ENCODE results near the gene ECSIT.

Gene ECSIT

DNA sequence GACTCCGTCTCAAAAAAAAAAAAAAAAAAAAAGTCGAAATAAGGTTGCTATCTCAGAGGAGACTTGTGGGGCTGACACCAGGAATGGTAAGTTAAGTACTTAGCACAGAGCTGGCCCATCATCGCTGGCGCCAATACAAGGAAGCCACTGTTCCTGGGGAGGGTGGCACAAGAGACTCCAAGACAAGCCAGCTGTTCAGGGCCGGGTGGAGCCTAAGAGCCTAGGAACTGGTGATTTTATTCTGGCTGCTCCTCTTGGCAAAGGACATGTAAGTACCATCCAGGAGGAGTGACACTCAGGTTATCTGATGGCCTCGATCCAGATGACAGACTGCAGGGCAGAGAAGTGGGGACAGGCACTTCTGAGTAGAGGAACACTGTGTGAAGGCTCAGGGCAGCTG, 26.3 kb upstream of the ECSIT start:
- TF ChIP-seq, protein P1, sequence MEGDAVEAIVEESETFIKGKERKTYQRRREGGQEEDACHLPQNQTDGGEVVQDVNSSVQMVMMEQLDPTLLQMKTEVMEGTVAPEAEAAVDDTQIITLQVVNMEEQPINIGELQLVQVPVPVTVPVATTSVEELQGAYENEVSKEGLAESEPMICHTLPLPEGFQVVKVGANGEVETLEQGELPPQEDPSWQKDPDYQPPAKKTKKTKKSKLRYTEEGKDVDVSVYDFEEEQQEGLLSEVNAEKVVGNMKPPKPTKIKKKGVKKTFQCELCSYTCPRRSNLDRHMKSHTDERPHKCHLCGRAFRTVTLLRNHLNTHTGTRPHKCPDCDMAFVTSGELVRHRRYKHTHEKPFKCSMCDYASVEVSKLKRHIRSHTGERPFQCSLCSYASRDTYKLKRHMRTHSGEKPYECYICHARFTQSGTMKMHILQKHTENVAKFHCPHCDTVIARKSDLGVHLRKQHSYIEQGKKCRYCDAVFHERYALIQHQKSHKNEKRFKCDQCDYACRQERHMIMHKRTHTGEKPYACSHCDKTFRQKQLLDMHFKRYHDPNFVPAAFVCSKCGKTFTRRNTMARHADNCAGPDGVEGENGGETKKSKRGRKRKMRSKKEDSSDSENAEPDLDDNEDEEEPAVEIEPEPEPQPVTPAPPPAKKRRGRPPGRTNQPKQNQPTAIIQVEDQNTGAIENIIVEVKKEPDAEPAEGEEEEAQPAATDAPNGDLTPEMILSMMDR (IDR thresholded peaks at IDR 0.05; ENCODE audit: low read depth, low read length), result no peak
- H3K4me3 ChIP-seq (ENCODE audit: low read depth, low read length), result no peak overlapping the region

GRCh38 chr19:11554160-11554559, 25.2 kb upstream of the ECSIT start:
- TF ChIP-seq, protein P1 (IDR thresholded peaks at IDR 0.05; ENCODE audit: low read depth, low read length), result no peak
- no peak overlapping the region for H3K4me3 ChIP-seq (ENCODE audit: low read depth, low read length)

DNA sequence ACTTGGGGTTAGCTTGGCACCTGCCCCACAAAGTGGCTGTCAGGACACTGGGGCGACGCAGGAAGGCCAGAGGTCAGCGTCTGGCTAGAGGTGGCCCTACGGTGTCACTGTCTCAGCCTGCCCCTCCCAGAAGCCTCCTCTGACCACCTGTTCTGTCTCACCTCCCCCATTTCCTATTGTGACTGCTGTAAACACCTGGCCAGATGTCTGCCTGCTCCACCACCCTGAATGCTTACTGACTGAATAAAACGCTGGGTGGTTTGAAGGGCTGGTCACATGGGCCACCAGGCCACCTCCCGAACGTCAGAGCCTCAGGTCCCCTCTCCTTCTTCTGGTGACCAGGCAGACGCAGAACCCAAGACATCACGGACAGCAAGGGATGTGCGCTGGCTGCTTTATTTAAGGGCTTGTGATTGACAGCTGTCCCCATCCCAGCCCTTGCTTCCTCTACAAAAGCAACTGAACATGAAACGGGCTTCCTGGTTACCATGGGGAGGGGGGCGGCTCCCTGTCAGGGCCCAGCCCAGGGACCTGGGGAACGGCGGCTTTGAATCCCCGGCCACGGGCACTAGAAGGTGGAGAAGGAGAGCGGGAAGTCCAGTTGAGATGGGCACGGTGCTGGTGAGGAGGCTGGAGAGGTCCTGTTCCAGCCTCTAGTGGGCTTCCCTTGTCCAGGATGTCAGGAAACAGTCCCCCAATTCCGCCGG, 23.9 kb upstream of the ECSIT start:
- no peak overlapping the region for H3K4me3 ChIP-seq (ENCODE audit: low read depth, low read length)
- TF ChIP-seq, protein P1 (IDR thresholded peaks at IDR 0.05; ENCODE audit: low read depth, low read length), result no peak

DNA sequence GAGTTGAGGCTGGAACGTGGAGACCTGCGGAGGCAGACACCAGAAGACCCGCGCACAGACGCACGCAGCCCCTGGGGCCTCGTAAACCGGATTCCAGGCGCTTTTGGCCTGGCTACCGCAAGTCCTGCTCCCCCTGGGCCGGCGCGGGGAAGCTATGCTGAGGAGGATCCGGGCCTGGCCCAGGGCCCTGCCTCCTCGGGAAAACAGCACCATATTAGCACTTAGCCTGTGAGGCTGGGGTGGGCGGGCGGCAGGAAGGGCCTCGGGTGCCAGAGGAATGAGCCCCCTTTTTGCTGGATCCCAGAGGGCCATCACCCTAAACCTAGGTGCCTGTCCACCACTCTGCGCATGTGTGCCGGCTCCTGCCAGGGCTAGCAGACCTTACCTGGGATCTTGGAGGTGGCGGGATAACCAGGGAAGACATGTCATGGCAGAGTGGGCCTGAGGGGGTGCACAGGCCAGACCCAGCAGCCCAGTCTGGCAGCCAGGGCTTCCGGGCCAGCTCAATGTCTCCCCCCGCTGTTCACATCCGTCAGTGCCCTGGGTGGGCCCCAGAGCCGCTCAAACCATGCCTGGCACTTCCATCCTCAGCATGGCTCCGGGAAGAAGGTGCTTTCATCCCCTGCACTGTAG, 22.8 kb upstream of the ECSIT start:
- no peak overlapping the region for H3K4me3 ChIP-seq (ENCODE audit: low read depth, low read length)
- TF ChIP-seq, protein P1 (IDR thresholded peaks at IDR 0.05; ENCODE audit: low read depth, low read length), result peak; percentile 35

DNA sequence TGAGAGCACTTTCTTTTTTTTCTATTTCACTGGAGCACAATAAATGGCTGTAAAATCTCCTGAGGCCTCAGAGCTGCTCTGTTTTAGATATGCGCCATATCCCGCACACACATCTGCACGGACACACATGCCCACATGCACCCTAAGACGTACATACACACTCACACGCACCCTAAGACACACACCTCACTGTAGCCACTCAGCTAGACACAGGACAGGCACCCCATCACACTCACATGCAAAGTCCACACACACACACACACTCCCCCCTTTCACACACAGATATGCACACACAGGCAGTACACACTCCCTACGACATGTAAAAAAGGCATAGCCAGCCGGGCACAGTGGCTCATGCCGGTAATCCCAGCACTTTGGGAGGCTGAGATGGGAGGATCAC, 21.3 kb upstream of the ECSIT start:
- TF ChIP-seq, protein P1 (IDR thresholded peaks at IDR 0.05; ENCODE audit: low read depth, low read length), result no peak
- no peak overlapping the region for H3K4me3 ChIP-seq (ENCODE audit: low read depth, low read length)

- TF ChIP-seq, protein P1 (IDR thresholded peaks at IDR 0.05; ENCODE audit: low read depth, low read length), result no peak
- H3K4me3 ChIP-seq (ENCODE audit: low read depth, low read length), result no peak overlapping the region
Measured at GRCh38 chr19:11549386-11549953, 20.5 kb upstream of the ECSIT start.

Data from WI38 (cell line).